Prostate gland (tissue), 2 donors: ENCODE data around the gene FRYL. TPM values are rescaled to one million over a fixed set of nuclear protein-coding genes. Genes with fewer than 3 reads are reported as not detected.
"Not testable (repeated sequence)": the region's sequence is repeated elsewhere in the genome, so short reads cannot be mapped to it uniquely, and the experiment has no call there.

Experiments
- DNase-seq: peaks from one replicate; pipeline ENCODE4 v3.0.0-alpha.2; 2019; ENCODE audit warnings: low spot score
- H3K27ac ChIP-seq, 2 donors: fragments of 200-600 bp; sonication (generic); 2 replicates each; pipeline ENCODE4 v1.5.1; 2017 to 2019
- H3K27me3 ChIP-seq: fragments of 200-600 bp; sonication (generic); replicated peaks from 2 replicates; pipeline ENCODE4 v1.5.1; 2019; ENCODE audit not compliant: insufficient read depth
- H3K36me3 ChIP-seq, 2 donors: fragments of 200-600 bp; sonication (generic); 1 replicate in 1 of 2; 2 replicates in 1 of 2; pipeline versions ENCODE4 v1.5.1 to v1.8.1; 2017 to 2019
- H3K4me1 ChIP-seq: fragments of 200-600 bp; sonication (generic); replicated peaks from 2 replicates; pipeline ENCODE4 v1.5.1; 2019
- H3K4me3 ChIP-seq, 2 donors: fragments of 200-600 bp; sonication (generic); 2 replicates each; pipeline ENCODE4 v1.5.1; 2017 to 2019
- H3K9me3 ChIP-seq: fragments of 200-600 bp; sonication (generic); 2 replicates; pipeline ENCODE4 v1.5.1; 2017
- POLR2A ChIP-seq: fragments of 450-650 bp; IDR thresholded peaks from one replicate; pipeline ENCODE4 v1.6.1; 2016; ENCODE audit warnings: antibody characterized with exemption, mild to moderate bottlenecking
- POLR2AphosphoS5 ChIP-seq: sonication (generic); formaldehyde crosslinking; IDR thresholded peaks from one replicate; pipeline ENCODE4 v1.6.1; 2017; ENCODE audit warnings: antibody characterized with exemption
- WGBS: methylation state at CpG from one replicate; pipeline ENCODE4 v1.1.5; 2018; 5-methylcytosine and 5-hydroxymethylcytosine counted together
- intact Hi-C: fragments of 100-400 bp; cut with DNase I; formaldehyde crosslinking; loops from one replicate; pipeline ENCODE4 v1.14.2; 2022
- total RNA-seq, 2 donors: library from RNA; depleted of rRNA; stranded (reverse); fragments of >200 nt; gene quantifications; one replicate each; pipeline ENCODE4 v1.1.0, GENCODE V29; 2016
- TF ChIP-seq, protein P1 (sequence below), 4 experiments: fragments of 200-600 bp in 2 of 4; fragments of 450-650 bp in 2 of 4; sonication (generic) in 2 of 4; IDR thresholded peaks; 1 replicate in 3 of 4; 2 replicates in 1 of 4; pipeline ENCODE4 v1.5.1; 2016 to 2019; ENCODE audit warnings: antibody characterized with exemption in 4 of 4, mild to moderate bottlenecking in 2 of 4, moderate library complexity in 2 of 4

The FRYL gene
- total RNA-seq, 2 donors from 2014 or later = 40.0 to 47.6 TPM

DNA sequence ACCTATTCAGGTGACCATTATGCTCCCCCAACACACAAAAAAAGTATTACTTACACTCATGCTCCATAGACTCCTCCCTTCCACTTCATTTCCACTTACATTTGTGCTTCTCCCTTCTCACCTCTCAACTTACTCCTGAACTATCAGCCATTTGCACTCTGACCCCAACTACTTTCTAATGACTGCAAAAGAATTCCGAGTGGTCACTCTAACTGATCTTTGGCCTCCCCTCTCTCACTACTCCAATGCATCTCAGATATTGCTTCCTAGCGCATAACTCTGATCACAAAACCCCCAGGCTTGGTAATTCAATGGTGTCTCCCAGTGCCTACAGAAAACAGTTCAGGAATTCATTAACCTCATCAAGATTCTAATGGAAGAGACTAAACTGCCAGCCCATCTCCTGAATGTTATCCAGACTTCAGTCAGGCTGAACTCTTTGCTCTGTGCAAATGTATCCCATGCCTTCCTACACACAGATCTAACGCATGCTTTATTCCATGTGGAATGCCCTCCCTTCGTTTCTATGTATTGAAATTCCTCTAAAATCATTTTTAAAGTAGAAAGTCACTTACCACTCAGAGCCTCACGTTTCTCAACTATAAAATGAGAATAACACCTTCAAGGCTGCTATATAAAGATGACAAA, 61.1 kb downstream of the FRYL start:
- H3K27me3 ChIP-seq = no peaks in the 10 kb centered on the region
- no peaks in the 10 kb centered on the region for H3K9me3 ChIP-seq
- TF ChIP-seq POLR2A (no peak), POLR2AphosphoS5 (no peak)
- TF ChIP-seq, protein P1, sequence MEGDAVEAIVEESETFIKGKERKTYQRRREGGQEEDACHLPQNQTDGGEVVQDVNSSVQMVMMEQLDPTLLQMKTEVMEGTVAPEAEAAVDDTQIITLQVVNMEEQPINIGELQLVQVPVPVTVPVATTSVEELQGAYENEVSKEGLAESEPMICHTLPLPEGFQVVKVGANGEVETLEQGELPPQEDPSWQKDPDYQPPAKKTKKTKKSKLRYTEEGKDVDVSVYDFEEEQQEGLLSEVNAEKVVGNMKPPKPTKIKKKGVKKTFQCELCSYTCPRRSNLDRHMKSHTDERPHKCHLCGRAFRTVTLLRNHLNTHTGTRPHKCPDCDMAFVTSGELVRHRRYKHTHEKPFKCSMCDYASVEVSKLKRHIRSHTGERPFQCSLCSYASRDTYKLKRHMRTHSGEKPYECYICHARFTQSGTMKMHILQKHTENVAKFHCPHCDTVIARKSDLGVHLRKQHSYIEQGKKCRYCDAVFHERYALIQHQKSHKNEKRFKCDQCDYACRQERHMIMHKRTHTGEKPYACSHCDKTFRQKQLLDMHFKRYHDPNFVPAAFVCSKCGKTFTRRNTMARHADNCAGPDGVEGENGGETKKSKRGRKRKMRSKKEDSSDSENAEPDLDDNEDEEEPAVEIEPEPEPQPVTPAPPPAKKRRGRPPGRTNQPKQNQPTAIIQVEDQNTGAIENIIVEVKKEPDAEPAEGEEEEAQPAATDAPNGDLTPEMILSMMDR (IDR thresholded peaks at IDR 0.05) = no peak
- intact Hi-C loops = no loop called here
- H3K4me3 ChIP-seq = no peak overlapping the region
- no peaks in the 10 kb centered on the region for H3K36me3 ChIP-seq
- no peaks in the 10 kb centered on the region for H3K4me1 ChIP-seq
- H3K27ac ChIP-seq = no peak overlapping the region
- no peak for DNase-seq
- 91% methylated on average over 5 of the region's 5 CpGs for WGBS

DNA sequence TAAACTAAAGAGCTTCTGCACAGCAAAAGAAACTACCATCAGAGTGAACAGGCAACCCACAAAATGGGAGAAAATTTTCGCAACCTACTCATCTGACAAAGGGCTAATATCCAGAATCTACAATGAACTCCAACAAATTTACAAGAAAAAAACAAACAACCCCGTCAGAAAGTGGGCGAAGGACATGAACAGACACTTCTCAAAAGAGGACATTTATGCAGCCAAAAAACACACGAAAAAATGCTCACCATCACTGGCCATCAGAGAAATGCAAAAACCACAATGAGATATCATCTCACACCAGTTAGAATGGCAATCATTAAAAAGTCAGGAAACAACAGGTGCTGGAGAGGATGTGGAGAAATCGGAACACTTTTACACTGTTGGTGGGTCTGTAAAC, 63.8 kb downstream of the FRYL start:
- H3K4me3 ChIP-seq, H3K4me1 ChIP-seq, H3K27me3 ChIP-seq, H3K36me3 ChIP-seq, intact Hi-C loops, H3K27ac ChIP-seq, H3K9me3 ChIP-seq, DNase-seq: not testable (repeated sequence)
- WGBS = 91% methylated on average over 5 of the region's 5 CpGs

DNA sequence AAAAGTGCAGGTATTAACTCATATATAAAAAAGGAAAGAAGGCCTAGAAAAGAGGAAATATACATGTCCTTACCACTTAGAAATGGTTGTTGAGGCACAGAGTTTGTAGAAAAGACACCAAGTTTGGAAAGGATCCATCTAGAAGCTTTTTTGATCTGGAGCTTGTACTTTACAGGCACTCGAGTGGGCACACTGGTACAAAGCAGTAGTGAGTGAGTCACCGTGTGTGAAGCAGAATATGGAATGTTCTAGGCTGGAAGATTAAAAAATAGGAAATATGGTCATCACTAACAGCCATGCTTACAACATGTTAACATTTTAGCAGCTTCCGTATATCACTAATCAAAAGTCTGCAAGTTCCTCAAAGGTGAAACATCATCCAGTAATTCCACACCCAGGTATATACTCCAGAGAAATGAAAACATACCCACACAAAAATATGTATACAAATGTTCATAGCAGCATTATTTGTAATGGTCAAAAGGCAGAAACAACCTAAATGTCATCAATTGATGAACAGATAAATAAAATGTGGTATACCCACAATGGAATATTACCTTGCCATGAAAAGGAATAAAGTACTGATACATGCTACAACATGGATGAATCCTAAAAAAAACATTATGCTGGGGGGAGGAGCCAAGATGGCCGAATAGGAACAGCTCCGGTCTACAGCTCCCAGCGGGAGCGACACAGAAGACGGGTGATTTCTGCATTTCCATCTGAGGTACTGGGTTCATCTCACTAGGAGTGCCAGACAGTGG, 69.5 kb downstream of the FRYL start:
- 95% methylated on average over 8 of the region's 8 CpGs for WGBS
- Histone ChIP-seq H3K27ac (no peak overlapping the region), H3K27me3 (no peaks in the 10 kb centered on the region), H3K4me1 (no peaks in the 10 kb centered on the region), H3K36me3 (no peaks in the 10 kb centered on the region), H3K9me3 (no peaks in the 10 kb centered on the region), H3K4me3 (no peak overlapping the region)
- no peak for TF ChIP-seq POLR2AphosphoS5
- TF ChIP-seq, protein P1 (IDR thresholded peaks at IDR 0.05) = no peak
- TF ChIP-seq POLR2A = no peak
- intact Hi-C loops = no loop called here
- no peak for DNase-seq

DNA sequence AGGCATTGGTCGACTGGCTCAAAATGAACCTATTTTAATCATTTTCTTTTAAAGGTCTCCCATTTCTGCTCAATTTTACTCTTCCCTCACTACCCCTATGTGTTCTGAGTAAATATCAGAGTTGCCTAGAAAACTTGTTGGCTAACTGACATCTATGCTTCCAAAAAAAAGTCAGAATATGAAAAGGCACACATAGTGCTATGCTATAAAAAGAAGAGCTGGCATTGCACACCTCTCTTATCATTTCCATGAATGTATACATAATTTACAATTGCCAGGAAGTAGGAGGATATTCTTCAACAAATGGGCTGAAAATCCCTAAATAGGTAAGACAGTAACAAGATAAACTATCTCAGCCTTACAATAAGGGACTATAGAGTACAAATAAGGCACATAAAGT, 70.2 kb downstream of the FRYL start:
- intact Hi-C loops = no loop called here
- Histone ChIP-seq H3K4me1 (no peaks in the 10 kb centered on the region), H3K27ac (no peak overlapping the region), H3K4me3 (no peak overlapping the region), H3K27me3 (no peaks in the 10 kb centered on the region), H3K36me3 (no peaks in the 10 kb centered on the region), H3K9me3 (no peaks in the 10 kb centered on the region)
- WGBS = 85% methylated on average over 1 of the region's 1 CpG
- TF ChIP-seq, protein P1 (IDR thresholded peaks at IDR 0.05) = no peak
- no peak for TF ChIP-seq POLR2AphosphoS5
- no peak for TF ChIP-seq POLR2A
- DNase-seq = no peak

DNA sequence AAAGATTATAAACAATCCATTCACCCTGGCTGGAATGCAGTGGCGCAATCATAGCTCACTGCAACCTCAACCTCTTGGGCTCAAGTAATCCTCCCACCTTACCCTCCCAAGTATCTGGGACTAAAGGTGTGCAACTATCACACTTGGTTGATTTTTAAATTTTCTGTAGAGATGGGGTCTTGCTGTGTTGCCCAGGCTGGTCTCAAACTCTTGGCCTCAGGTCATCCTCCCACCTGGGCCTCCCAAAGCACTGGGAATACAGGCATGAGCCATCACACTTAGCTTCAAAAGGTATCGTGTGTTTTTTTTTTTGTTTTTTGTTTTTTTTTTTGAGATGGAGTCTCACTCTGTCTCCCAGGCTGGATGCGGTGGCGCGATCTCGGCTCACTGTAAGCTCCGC, 71.5 kb downstream of the FRYL start:
- 97% methylated on average over 7 of the region's 7 CpGs for WGBS
- Histone ChIP-seq H3K27me3 (no peaks in the 10 kb centered on the region), H3K27ac (no peak overlapping the region), H3K9me3 (no peaks in the 10 kb centered on the region), H3K4me3 (no peak overlapping the region), H3K36me3 (no peaks in the 10 kb centered on the region), H3K4me1 (no peaks in the 10 kb centered on the region)
- intact Hi-C loops = no loop called here
- no peak for TF ChIP-seq POLR2A
- no peak for TF ChIP-seq POLR2AphosphoS5
- TF ChIP-seq, protein P1 (IDR thresholded peaks at IDR 0.05) = no peak
- no peak for DNase-seq
